CD4-positive, alpha-beta T cell treated with Interleukin-12 subunit alpha and Interleukin-12 subunit beta, for 1 hour (primary cell): ENCODE data around the gene AIF1L.

Experiments used
- DNase-seq: peaks from one replicate; pipeline ENCODE4 v3.0.0-alpha.2; 2020

Gene AIF1L

DNA sequence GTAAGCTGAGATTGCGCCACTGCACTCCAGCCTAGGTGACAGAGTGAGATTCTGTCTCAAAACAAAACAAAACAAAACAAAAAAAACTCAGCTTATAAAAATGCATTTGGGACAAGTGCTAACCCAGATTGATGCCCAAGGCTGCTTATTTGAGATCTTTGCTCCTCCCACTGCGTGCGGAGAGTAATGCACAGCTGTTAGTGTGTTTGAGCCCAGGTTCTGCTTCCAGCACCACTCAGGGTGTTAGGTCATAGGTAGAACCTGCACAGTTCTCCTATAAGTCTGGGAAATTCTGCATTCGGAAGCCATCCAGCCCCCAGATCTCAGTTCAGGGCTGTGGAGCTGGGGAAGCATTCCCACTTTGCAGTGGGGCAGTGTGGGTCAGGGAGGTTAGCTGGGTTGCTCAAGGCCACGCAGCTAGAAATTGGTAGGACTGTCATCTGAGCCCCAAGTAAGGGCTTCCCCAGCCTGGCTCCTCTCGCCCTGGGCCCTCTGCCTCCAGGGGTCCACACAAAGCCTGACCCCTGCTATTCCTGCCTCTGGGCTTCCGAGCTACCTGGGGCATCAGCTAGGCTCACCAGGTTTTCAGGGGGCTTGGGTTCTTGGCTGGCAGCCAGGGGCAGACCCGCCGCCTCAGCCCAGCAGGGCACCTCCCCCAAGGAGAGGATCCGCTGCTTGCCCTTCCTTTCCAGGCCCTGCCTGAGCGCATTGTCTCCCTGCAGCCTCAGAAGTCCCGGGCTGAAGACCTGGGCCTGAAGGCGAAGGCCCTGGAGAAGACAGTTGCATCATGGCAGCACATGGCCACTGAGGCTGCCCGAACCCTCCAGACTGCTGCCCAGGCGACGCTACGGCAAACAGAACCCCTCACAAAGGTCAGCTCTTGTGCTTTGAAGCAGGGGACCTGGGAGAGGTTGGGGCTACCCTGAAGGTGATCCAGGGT, 17.6 kb upstream of the AIF1L start:
- DNase-seq: no peak

- DNase-seq: no peak
Measured at GRCh38 chr9:131080589-131080988, 15.7 kb upstream of the AIF1L start.

- no peak for DNase-seq
Measured at GRCh38 chr9:131081868-131082267, 14.5 kb upstream of the AIF1L start.

DNA sequence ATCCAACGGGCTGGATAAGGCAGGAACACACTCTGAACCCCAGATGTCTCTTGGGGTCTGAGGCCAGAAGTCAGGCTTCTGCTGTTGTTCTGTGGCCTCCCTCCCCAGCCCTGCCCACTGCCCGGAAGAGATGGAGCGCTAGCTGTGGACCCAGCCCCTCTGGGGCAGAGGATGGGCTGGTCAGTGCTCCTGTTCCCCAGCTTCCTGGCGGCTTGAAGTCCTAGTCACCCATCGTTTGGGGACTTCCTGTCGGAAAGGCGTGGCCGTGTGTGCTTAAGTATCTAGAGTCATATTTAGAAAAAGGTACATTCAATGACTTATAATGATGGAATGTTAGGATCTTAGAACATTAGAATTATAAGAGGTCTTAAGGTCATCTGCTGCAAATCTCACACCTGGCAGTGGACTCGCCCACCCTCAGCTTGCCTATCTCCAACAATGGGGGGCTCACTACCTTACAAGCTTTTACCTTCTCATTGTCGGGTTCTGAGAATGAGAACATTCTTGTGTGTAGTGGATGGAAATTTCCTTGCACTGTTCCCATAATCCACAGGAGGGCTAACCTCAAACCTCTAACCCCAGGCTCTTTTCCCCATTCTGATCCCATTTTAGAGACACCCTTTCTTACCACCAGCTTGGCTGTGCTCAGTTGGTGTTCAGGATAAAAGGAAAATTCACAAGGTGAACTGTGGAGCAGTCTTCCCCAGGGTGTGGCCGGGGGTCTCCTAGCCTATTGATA, 13.4 kb upstream of the AIF1L start:
- DNase-seq: no peak

DNA sequence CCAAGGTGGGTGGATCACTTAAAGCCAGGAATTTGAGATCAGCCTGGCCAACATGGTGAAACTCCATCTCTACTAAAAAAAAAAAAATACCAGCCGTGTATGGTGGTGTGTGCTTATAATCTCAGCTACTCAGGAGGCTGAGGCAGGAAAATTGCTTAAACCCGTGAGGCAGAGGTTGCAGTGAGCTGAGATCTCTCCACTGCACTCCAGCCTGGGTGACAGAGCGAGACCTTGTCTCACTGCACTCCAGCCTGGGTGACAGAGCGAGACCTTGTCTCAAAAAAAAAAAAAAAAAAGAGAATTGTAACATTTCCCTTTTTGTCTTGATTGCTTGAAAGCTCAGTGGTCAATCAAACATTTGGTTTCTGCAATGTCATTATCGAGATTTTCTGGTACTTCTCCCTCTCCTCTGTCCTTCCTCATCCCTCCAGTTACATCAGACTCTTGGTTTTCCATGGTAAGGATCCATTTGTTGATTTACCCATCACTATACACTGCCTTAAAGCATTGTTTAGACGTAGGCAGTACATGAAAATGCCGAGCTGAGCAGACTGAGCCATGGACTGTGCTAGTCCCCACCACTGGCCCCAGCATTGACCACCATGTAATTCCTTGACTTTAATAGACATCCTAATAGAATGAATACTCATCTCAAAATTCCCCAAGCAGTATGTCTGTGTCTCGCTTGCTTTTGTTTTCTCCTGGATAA, 11.5 kb upstream of the AIF1L start:
- no peak for DNase-seq

DNA sequence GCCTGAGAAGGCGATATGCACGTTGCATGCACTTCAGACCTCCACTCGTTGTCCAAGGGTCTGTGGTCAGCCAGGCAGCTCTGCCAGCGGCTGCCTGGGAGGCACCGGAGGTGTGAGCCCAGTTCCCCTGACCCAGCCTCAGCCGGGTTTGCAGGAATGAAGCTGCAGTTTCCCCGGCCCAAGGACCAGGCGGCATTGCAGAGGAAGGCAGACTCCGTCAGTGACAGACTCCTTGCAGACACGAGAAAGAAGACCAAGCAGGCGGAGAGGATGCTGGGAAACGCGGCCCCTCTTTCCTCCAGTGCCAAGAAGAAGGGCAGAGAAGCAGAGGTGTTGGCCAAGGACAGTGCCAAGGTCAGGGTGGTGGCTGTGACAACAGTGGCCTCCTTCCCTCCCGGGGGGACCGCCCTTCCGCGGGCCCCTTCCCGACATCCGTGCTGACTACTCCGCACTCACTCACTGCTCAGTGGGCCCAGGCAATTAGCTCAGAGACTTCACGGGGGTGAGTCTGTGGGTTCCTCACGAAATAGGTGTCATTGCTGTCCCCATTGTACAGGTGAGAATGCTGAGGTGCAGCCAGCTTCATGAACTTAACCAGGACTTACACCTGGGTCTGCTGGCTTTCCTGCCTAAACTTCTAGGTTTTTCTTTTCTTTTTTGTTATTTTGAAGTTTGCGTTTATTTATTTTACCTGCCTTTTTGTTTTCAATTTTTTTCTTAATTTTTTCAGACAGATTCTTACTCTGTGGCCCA, 10.8 kb upstream of the AIF1L start:
- DNase-seq: no peak

GRCh38 chr9:131087354-131087893, 8.9 kb upstream of the AIF1L start:
- no peak for DNase-seq

DNA sequence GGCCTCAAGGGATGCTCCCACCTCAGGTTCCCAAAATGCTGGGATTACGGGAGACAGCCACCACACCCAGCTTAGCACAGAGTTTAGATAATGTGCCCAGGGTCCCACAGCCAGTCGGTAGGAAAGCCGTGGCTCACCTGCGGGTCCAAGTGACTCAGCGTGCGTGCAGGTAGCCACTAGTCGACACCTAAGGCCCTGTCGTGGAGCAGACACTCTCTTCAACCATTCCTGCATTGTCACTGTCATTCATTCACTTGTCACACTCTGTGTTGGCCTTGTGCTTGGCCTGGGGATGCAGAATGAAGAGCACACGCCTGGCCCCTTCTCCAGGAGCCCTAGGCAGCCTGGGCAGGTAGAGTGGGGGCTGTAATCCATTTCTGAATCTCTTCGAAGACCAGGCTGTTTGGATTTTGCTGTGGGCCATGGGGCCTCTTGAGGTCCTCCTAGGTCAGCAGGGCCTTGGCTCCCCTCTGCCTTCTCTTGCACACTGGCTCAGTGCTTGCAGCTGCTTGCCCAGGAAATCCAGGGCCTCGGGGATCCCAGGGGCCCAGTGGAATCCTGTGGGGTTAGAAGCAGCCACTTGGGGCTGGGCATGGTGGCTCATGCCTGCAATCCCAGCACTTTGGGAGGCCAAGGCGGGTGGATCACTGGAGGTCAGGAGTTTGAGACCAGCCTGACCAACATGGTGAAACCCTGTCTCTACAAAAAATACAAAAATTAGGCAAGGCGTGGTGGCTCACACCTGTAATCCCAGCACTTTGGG, 6.1 kb upstream of the AIF1L start:
- no peak for DNase-seq

GRCh38 chr9:131091352-131091992, 4.9 kb upstream of the AIF1L start:
- no peak for DNase-seq

DNA sequence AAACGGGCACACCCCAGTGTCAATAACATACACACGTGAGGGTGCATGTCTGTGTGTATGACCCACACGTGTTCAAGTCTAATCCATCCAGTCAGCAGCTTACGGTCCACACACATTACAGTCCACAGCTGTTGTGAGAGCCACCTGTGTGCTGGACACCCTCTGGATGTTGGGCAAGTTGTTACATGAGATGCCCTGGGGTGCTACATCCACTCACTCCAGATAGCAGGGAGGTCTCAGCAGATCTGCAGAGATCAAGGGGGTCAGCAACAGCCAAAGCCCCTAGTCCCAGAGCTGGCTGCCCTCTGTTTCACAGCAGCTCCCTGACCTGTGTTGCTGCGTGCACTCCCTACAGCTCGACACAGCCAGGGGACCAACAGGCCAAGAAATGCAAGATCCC, 4.3 kb upstream of the AIF1L start:
- no peak for DNase-seq

DNA sequence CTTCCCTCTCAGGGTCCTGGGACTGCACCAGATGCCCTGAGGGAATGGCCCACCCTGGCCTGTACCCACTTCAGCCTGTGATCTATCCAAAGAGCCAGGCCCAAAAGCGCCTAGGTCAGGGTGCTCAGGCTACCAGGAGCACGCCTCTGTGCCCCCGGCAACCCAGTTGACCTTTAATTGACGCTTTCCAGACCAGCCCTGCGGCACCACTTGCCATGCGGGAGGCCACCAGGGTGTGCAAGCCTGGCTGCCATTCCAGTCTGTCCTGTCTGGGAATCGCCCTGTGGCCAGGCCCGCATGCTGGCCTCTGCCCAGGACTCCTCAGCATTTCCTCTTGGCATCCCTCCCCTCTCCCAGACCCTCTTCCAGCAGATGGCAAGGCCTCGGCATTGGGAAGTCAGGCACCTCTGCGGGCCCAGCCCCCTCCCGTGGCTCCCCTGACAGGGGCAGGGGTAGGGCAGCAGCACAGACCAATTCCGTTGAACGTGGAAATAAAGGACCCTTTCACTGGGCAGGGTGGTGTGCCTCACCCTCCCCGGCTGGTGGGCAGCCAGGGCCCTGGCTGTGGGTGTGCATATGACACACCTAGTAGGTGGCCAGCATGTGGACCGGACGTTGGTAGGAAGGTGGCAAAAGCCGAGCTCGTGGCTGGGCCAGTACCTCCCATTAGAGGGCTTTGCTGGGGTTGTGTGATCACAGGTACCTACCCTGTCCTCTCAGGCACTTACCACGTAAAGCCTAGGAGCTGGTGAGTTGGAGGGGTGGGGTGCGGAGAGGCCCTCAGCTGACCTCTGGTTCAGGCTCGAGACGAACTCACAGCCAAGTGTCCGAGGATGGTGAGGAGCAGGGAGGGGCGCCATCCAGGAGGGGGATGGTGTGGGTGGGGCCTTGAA, 3.5 kb upstream of the AIF1L start:
- DNase-seq: no peak

GRCh38 chr9:131094015-131094414, 2.3 kb upstream of the AIF1L start:
- DNase-seq: no peak

DNA sequence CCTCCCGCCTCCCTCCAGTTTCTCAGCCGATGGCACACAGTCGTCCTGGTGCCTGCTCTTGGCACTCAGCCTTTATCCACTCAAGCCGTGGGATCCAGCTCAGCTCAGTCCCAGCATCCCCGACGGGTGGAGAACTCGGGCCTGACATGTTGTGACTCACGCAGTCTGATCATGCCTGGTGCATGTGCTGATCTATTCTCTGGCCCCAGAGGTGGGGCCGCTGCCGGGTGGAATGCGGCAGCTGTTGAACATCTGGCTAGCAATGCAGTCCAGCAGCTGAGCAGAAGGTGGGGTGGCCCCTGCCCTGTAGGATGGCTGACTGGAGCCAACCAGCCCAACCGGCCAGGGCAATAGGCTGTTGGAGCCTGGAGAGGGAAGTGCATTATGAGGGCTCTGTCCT, 1.7 kb upstream of the AIF1L start:
- DNase-seq: no peak

DNA sequence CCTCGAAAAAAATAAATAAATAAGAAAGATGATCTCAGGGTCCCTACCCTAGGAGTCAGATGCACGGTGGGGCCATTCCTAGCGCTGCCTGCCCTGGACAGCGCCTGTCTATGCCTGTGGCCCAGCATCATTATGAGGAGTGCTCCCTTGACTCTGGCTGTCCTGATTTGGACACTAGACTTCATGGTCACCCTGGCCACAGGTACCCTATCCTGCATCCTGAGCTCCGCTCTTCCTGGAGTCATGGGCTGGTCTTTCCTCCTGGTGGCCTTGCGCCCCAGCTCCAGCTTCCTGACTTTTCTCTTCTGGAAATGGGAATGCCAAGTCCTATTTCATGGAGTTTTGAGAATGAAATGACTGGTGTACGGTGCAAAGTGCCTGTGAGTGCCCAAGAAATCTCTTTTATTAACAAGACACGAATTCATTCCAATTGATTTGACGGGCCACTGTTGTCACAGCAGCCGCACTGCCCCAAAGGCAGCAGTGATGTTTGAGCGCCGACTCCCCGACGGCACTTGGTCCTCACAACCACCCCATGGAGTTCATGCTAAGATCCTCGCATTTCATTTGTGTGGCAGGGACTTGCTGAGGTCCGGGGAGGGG, 564 bp upstream of the AIF1L start:
- DNase-seq: no peak

DNA sequence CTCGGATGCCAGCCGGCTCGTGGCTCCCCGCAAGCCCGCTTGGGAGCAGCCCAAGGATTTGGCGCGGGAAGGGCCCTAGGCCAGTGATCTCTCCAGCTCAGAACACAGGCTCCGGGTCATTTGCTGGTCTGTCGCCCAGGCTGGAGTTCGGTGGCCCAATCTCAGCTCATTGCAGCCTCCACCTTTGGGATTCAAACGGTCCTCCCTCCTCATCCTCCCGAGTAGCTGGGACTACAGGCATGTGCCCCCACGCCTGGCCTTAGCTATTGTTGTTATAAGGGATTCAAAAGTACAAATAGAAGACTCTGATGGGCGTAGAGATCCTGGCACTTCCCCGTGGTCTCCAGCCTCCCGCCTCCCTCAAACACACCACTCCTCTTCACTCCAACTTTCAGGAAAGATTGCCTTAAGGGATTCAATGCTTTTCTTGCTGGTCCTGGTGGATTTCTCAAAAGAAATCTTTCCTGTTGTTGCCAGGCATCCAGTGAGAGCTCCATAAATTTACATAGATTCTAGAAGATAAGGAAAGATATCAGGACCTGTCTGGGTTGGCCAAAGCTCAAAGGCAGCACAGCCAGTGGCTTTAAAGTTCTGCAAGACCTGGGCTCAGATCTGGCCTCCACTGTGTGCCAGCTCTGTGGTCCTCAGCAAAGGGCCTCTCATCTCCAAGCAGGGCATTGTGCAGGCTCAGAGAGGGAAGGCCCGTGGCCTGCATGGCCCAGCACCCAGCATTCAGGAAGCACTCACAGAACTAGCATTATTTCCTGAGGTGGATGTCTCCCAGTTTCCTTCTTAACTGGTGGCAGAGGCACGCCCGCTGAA, 1.0 kb downstream of the AIF1L start:
- no peak for DNase-seq

- no peak for DNase-seq
Measured at GRCh38 chr9:131097948-131098278, 1.6 kb downstream of the AIF1L start.

DNA sequence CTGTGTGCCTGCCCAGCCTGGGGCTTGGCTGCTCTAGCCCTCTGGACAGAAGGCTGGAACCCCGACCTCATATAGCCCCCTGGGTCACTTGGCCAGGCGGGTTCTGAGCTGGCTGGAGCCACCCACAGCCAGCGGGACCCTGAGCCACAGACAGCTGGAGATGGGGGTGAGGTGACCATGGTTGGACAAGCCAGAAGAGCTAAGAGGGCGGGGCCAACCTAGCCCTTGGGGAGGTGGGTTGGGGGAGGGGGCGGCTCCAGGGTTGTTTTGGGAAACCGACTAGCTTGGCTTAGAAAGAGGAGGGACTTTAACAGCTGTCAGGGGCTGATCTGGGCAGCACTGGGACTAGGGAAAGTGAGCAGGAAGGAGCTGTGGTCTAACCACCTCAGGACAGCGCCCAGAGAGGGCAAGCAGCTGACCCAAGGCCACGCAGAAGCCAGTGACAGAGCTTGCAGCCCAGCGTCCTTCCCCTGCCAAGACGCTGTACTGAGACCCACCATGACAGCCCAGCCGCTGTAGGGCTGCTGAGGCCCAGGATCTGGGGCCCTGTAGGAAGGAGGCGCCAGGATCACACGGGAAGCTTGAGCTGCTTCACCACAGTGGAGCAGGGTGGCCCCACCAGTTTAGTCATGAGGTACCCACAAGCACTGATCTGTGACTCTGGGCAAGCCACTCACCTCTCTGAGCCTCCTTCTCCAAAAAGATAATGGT, 2.2 kb downstream of the AIF1L start:
- no peak for DNase-seq

- DNase-seq: no peak
Measured at GRCh38 chr9:131099102-131099606, 2.8 kb downstream of the AIF1L start.
